ENCODE data around the gene SUMO3. TPM values are rescaled to one million over a fixed set of nuclear protein-coding genes. Genes with fewer than 3 reads are reported as not detected.
A peak's percentile ranks its signal among the peaks of the same experiment; 100 is the strongest.

SUMO3 gene
- total and polyA plus RNA-seq, 2 of the 13 experiments (the other 11 are each of a cell fraction or from before 2014, with no cell fraction given): 51.4 to 92.4 TPM

- TF ChIP-seq MEF2D (CRISPR knock-in tag; IDR thresholded peaks at IDR 0.05) (peak; percentile 24; the same call in 1 of the 2 replicates), ZNF513 (CRISPR knock-in tag; conservative IDR thresholded peaks at IDR 0.05) (no peak), CHCHD3 (CRISPR knock-in tag; IDR thresholded peaks at IDR 0.05) (peak; percentile 56; the same call in 1 of the 2 replicates), ZNF773 (CRISPR knock-in tag; IDR thresholded peaks at IDR 0.05; ENCODE audit: borderline replicate concordance) (no peak), HNRNPLL (IDR thresholded peaks at IDR 0.05; ENCODE audit: low read depth, low read length, poor library complexity, severe bottlenecking) (peak; percentile 47), ZNF563 (CRISPR knock-in tag; IDR thresholded peaks at IDR 0.05) (peak; percentile 70; the same call in 1 of the 2 replicates), MEIS2 (CRISPR knock-in tag; IDR thresholded peaks at IDR 0.05) (peak; percentile 71), ZNF546 (CRISPR knock-in tag; conservative IDR thresholded peaks at IDR 0.05) (no peak; the same call in 1 of the 2 replicates), KLF6 (CRISPR knock-in tag; IDR thresholded peaks at IDR 0.05) (peak; percentile 88), ZFX (CRISPR knock-in tag; IDR thresholded peaks at IDR 0.05; ENCODE audit: low read depth) (peak; percentile 78), ZNF331 (CRISPR knock-in tag; IDR thresholded peaks at IDR 0.05) (peak; percentile 58; the same call in 1 of the 2 replicates), GATAD1 (CRISPR knock-in tag; IDR thresholded peaks at IDR 0.05) (peak; percentile 95), ZNF552 (CRISPR knock-in tag; IDR thresholded peaks at IDR 0.05; ENCODE audit: borderline replicate concordance) (peak; percentile 23; the same call in 1 of the 2 replicates), HDAC1 (CRISPR knock-in tag; IDR thresholded peaks at IDR 0.05) (peak; percentile 98), HIC2 (CRISPR knock-in tag; IDR thresholded peaks at IDR 0.05; ENCODE audit: low read depth) (no peak), JUNB (CRISPR knock-in tag; IDR thresholded peaks at IDR 0.05; ENCODE audit: borderline replicate concordance) (0 out of 2 replicates have a peak, but pooled peaks have one; percentile 51), DR1 (CRISPR knock-in tag; IDR thresholded peaks at IDR 0.05) (peak; percentile 50; the same call in 1 of the 2 replicates), RARA (CRISPR knock-in tag; IDR thresholded peaks at IDR 0.05) (peak; percentile 41; the same call in 1 of the 2 replicates), XRCC5 (optimal IDR thresholded peaks at IDR 0.05; ENCODE audit: low read length) (no peak), ZNF75D (CRISPR knock-in tag; IDR thresholded peaks at IDR 0.05; ENCODE audit: borderline replicate concordance) (0 out of 2 replicates have a peak, but pooled peaks have one; percentile 31), FOSL2 (CRISPR knock-in tag; IDR thresholded peaks at IDR 0.05) (0 out of 2 replicates have a peak, but pooled peaks have one; percentile 47), ZNF792 (CRISPR knock-in tag; IDR thresholded peaks at IDR 0.05) (peak; percentile 84), ZNF747 (CRISPR knock-in tag; IDR thresholded peaks at IDR 0.05; ENCODE audit: borderline replicate concordance) (peak; percentile 60; the same call in 1 of the 2 replicates), YY1 (IDR thresholded peaks at IDR 0.05; ENCODE audit: insufficient read depth, insufficient replicate concordance, low read depth, low read length) (peak; percentile 53), NFYC (CRISPR knock-in tag; IDR thresholded peaks at IDR 0.05) (peak; percentile 33; the same call in 1 of the 2 replicates), THAP8 (CRISPR knock-in tag; IDR thresholded peaks at IDR 0.05; ENCODE audit: borderline replicate concordance) (0 out of 2 replicates have a peak, but pooled peaks have one; percentile 32)
These were observed 16.1 kb downstream of the SUMO3 start, which contains the start of gene UBE2G2 (continued) for GRCh38 chr21:44801468-44802395.
